Ectodermal cell (in vitro differentiated cells): ENCODE data around the gene OBI1.
A peak's percentile ranks its signal among the peaks of the same experiment; 100 is the strongest.

ENCODE experiments used
- H3K27ac ChIP-seq: 2 replicates; pipeline ENCODE4 v1.7.0; 2013; ENCODE audit warnings: mild to moderate bottlenecking, low read depth, low read length; ENCODE audit not compliant: insufficient read depth, poor library complexity, severe bottlenecking
- H3K27me3 ChIP-seq: 2 replicates; pipeline ENCODE4 v1.7.0; 2013; ENCODE audit warnings: mild to moderate bottlenecking, low read length; ENCODE audit not compliant: insufficient read depth, control insufficient read depth, poor library complexity, severe bottlenecking
- H3K36me3 ChIP-seq: one replicate; pipeline ENCODE4 v1.7.0; 2013; ENCODE audit warnings: low read length; ENCODE audit not compliant: control insufficient read depth, insufficient read depth
- H3K4me1 ChIP-seq: one replicate; pipeline ENCODE4 v1.7.0; 2013; ENCODE audit warnings: low read length; ENCODE audit not compliant: control insufficient read depth, insufficient read depth
- H3K4me3 ChIP-seq: 2 replicates; pipeline ENCODE4 v1.7.0; 2013; ENCODE audit warnings: low read depth, low read length, control low read depth; ENCODE audit not compliant: insufficient read depth
- H3K9me3 ChIP-seq: 2 replicates; pipeline ENCODE4 v1.7.0; 2013; ENCODE audit warnings: mild to moderate bottlenecking, low read length, moderate library complexity; ENCODE audit not compliant: control insufficient read depth
- WGBS, 2 experiments: methylation state at CpG; one replicate each; pipeline ENCODE4 v1.1.7; 2013; ENCODE audit warnings: missing lambda C conversion rate in 2 of 2; 5-methylcytosine and 5-hydroxymethylcytosine counted together

Gene OBI1

DNA sequence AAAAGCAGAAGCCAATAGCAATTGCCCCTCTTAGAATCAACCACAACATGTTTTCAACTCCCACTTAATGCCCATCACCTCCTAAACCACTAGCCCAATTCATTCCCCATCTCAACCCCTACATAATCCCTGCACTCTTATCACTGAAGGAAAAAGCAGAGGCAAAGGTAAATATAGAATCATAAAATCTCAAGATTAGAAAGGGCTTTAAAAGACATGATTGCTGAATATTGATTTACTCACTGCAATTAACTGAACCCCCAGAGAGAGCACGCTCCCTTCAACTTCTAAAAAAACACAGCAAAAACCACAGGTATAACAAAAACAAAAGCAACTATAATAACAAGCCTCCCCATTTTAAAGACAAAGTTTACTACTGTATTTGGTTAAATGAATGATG, 40.5 kb downstream of the OBI1 start:
- Histone ChIP-seq H3K36me3 (peaks cover 11% of the 10 kb centered on the region), H3K4me3 (no peak overlapping the region), H3K4me1 (no peaks in the 10 kb centered on the region), H3K9me3 (no peaks in the 10 kb centered on the region), H3K27me3 (no peaks in the 10 kb centered on the region), H3K27ac (no peak overlapping the region)
- WGBS, 2 experiments, result 100% methylated on average over 1 of the region's 1 CpG; no CpG with 5 or more reads in 1 of the 2 experiments

DNA sequence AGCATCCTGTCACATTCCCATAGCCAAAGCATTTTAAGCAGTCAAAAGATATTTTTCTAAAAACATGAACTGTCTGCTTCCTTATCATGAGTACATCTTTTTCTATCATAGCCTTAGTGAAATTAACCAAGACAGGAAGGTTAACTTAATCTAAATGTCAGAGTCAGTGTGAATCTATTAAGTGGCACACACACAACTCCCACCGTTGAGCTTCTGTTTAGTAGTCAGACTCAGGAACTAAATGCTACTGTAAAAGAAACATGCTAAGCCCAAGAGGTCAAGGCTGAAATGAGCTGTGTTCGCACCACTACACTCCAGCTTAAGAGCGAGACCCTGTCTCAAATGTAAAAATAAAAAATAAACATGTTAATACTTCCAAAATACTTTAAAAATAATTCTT, 47.9 kb downstream of the OBI1 start:
- H3K36me3 ChIP-seq, result peaks cover 4% of the 10 kb centered on the region
- peaks cover 24% of the 10 kb centered on the region for H3K4me1 ChIP-seq
- no peaks in the 10 kb centered on the region for H3K9me3 ChIP-seq
- peaks cover 66% of the 10 kb centered on the region for H3K27me3 ChIP-seq
- 70 to 81% methylated on average over 3 of the region's 3 CpGs for WGBS, 2 experiments
- H3K27ac ChIP-seq, result no peak overlapping the region
- no peak overlapping the region for H3K4me3 ChIP-seq

DNA sequence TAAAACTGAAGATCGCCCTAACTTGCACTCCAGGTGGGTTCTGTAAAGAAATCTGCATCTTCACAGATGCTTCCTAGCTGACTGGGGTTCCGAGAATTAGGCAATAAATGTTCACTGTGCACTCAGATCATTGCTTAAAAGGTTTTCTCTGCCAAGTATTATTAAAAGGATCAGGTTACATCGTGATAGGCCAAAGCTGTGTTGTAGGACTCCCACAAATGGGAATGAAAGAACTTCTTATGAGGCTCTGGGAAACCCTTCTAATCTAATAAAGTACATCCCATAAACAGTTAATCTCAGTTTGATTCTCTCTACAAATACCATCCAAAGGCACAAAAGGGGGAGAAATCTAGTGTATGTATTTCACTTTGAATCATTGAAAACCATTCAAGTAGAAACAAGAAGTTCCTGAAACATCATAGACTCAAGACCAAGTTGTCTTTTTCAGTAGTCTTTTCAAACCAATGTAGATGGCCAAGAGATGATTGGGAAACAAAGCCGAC, 48.5 kb downstream of the OBI1 start:
- Histone ChIP-seq H3K27ac (no peak overlapping the region), H3K27me3 (peaks cover 72% of the 10 kb centered on the region), H3K36me3 (peaks cover under 1% of the 10 kb centered on the region), H3K9me3 (no peaks in the 10 kb centered on the region), H3K4me1 (peaks cover 24% of the 10 kb centered on the region), H3K4me3 (no peak overlapping the region)
- WGBS, 2 experiments, result 56 to 63% methylated on average over 4 of the region's 4 CpGs

DNA sequence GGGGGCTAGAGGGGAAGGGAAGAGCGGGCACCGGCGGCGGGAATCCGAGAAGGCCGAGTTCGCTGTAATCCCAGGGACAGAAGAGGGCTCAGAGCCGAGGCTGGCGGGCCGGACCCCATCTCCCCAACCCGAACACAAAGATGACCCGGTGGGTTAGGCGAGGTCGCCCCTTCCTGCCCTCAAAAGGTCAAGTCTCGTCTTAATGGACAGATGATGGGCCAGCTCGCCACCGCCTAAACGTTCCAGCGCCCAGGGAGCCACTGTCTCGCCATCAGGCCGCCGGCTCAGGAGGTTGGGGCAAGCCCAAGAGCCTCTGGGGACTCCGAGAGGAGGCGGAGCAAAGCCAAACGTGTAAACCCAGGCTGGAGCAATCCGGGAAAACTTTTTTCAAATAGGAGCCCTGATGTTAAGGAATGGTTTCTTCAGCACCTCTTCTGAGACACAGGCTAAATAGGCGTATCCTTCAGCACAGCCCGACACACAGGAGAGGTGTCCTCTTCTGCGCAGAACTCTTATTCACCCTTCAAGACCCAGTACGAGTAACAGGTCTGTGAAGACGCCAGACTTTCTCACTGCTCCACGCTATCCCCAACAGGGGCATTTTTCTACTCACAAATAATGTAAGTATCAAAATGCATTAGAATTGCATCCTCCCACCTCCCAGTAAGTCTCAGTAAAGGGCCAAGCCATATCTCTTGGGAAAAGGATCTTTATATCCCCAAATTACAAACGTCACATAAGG, 49.3 kb downstream of the OBI1 start:
- no peak overlapping the region for H3K27ac ChIP-seq
- H3K27me3 ChIP-seq, result peaks cover 80% of the 10 kb centered on the region
- no peaks in the 10 kb centered on the region for H3K9me3 ChIP-seq
- H3K36me3 ChIP-seq, result no peaks in the 10 kb centered on the region
- peak overlapping the region; percentile 37 for H3K4me3 ChIP-seq
- H3K4me1 ChIP-seq, result peaks cover 24% of the 10 kb centered on the region
- 1 to 4% methylated on average over 32 to 33 of the region's 33 CpGs for WGBS, 2 experiments

DNA sequence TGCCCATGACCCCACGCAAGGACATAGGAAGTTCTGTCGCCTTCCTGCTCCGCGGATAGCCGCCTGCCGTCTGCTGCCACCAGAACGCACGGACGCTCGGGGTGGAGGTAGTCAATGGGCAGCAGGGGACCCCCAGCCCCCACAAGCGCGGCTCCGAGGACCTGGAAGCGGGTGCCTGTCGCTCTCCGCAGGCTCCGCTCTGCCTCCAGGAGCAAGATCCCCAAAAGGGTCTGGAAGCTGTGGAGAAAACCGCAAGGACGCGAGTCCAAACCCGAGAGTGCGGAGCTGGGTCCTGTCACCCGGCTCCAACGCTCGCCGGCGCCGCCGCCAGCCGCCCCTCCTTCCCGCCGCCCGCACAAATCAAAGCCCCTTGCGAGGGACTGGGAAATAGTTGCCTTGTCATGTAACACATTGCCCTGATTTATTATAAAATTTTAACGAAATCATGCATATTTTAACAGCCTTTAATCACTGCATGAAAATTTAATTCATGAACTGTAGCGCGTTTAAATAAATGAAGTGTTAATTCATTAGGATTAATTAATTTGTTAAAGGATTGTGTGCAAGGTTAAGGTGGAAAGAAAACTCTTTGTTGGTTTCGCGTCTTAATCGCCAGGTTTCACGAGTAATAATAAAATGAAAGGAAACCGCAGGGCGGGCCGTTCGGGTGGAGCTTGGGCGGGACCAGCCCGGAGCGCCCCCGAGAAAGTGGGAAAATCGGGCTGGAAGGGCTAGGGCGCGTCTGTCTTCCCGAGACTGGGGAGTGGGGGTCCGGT, 50.1 kb downstream of the OBI1 start:
- Histone ChIP-seq H3K4me1 (peaks cover 24% of the 10 kb centered on the region), H3K36me3 (no peaks in the 10 kb centered on the region), H3K4me3 (peak overlapping the region; percentile 37), H3K27ac (no peak overlapping the region), H3K9me3 (no peaks in the 10 kb centered on the region), H3K27me3 (peaks cover 87% of the 10 kb centered on the region)
- WGBS, 2 experiments, result 1% methylated on average over 53 of the region's 54 CpGs

DNA sequence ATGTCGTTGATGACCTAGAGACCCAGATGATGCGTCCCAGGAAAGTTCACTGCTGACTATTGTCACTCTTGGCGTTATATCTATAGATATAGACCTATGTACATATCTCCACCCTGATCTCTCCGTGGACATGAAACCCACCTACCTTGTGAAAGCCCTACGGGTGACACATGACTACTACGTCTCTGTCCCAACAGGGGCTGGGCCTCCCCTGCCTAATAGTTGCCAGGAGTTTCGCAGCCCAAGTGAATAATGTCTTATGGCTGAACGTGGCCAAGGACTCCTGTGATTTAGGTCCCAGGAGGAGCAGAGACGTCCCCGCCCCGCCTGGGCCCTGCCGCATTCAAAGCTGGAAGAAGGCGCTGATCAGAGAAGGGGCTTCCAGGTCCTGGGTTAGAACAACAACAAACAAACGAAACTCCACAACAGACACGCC, 50.7 kb downstream of the OBI1 start:
- Histone ChIP-seq H3K36me3 (no peaks in the 10 kb centered on the region), H3K9me3 (no peaks in the 10 kb centered on the region), H3K27ac (no peak overlapping the region), H3K4me1 (peaks cover 24% of the 10 kb centered on the region), H3K4me3 (peak overlapping the region; percentile 37), H3K27me3 (peaks cover 93% of the 10 kb centered on the region)
- 3 to 4% methylated on average over 15 of the region's 15 CpGs for WGBS, 2 experiments

DNA sequence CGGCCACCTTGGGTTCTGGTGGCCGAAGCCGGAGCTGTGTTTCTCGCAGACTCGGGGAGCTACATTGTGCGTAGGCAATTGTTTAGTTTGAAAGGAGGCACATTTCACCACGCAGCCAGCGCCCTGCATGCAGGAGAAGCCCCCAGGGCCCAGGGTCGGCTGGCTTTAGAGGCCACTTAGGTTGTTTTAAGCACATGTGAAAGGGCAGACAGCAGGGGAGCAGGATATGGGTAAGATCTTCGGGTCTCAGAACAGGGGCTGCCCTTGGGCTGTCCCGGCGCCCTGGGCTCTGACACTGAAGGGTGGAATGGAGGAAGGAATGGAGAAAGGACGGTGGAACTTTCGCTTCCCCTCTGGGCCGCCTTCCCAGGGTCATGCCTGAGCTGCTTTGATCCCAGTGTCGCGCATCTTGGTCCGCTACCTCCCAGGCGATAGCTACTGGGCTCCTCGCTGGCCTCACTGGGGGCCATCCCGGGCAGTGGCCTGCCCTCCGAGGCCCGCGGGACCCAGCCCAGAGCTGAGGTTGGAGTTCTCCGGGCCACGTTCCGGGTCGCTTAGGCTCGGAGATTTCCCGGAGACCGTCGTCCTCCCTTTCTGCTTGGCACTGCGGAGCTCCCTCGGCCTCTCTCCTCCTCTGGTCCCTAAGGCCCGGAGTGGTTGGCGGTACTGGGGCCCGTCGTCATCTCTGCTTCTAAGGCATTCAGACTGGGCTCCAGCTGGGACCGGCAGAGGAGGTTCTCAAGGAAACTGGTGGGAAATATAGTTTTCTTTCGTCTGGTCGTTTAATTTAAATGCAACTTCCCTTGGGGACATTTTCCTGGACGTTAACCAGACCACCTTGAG, 51.3 kb downstream of the OBI1 start:
- WGBS, 2 experiments, result 1% methylated on average over 42 of the region's 42 CpGs
- Histone ChIP-seq H3K9me3 (no peaks in the 10 kb centered on the region), H3K27me3 (peaks cover 100% of the 10 kb centered on the region), H3K27ac (no peak overlapping the region), H3K4me1 (peaks cover 24% of the 10 kb centered on the region), H3K4me3 (no peak overlapping the region), H3K36me3 (no peaks in the 10 kb centered on the region)

DNA sequence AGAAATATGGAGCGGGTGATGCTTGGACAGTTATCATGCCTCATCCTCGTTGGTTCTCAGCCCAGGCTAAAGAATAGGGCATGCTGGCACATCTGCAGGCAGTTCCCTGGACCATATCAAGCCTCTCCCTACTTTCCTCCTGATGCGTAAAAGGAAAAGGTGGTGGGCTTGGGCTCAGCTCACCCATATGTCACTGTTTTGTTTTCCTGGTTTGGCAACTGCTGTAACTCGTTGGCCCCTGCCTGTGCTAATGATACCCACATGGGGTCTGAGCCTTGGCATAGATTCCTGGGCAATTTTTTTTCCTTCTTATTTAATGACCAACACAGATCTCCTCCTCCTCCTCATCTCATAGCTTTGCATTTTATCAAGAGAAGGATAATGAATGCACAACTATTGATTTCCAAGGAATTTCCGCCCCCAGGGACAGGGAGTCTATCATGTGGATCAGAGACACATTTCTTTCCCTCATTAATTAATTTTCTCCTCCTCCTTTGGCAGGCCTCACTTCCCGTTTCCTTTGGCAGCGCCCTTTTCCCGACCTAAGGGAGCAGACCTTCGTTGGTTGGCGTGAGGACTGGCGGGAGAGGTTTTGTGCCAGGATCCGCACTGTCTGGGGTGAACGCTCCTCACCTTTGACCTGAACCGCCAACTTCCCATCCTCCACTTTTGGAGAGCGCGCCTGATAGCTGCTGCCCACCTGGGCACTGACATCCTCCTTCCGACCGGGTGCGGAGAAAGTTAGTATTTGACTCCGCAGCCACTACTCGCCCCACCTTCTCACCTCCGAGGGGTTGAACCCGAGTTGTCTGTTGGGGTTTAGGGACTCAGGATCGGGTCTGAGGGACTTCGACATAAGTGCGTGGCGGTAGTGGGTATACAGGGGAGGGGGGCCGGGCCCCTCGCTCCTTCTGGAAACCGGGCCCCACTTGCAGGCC, 52.2 kb downstream of the OBI1 start:
- no peak overlapping the region for H3K27ac ChIP-seq
- peaks cover 98% of the 10 kb centered on the region for H3K27me3 ChIP-seq
- H3K9me3 ChIP-seq, result no peaks in the 10 kb centered on the region
- WGBS, 2 experiments, result 4 to 5% methylated on average over 30 of the region's 30 CpGs
- H3K36me3 ChIP-seq, result no peaks in the 10 kb centered on the region
- H3K4me1 ChIP-seq, result peaks cover 24% of the 10 kb centered on the region
- no peak overlapping the region for H3K4me3 ChIP-seq
